Caco-2 (cell line): Measurements from ENCODE around the gene NDUFB10. TPM values are rescaled to one million over a fixed set of nuclear protein-coding genes. Genes with fewer than 3 reads are reported as not detected.

Source experiments
- BruUV-seq: library from RNA; stranded (reverse); fragments of 400-500 nt; replicated peaks from 2 replicates; lab custom pipeline; 2021; lab: Mats Ljungman, UMichigan
- CTCF ChIA-PET: fragments of 300-600 bp; sonication (Branson Sonifier 250); formaldehyde crosslinking; loops from one replicate; lab custom pipeline; 2022; ENCODE audit warnings: antibody characterized with exemption; lab: Charles Lee
- POLR2A ChIA-PET: fragments of 300-600 bp; sonication (Branson Sonifier 250); formaldehyde crosslinking; loops from one replicate; lab custom pipeline; 2022; ENCODE audit warnings: antibody characterized with exemption; lab: Charles Lee
- DNase-seq, 2 experiments: peaks; one replicate each; pipeline versions ENCODE4 v3.0.0 to v3.0.0-alpha.2; 2020 to 2022
- H3K27me3 ChIP-seq: replicated peaks from 2 replicates; pipeline ENCODE4 v1.6.0; 2011; ENCODE audit warnings: low read length; ENCODE audit not compliant: control insufficient read depth, insufficient read depth
- H3K36me3 ChIP-seq: 2 replicates; pipeline ENCODE4 v1.5.1; 2011; ENCODE audit warnings: low read length; ENCODE audit not compliant: control insufficient read depth, insufficient read depth
- H3K4me1 ChIP-seq: fragments of 250-450 bp; sonication (Bioruptor Pico); 2 replicates; pipeline ENCODE4 v1.5.1; 2020; ENCODE audit warnings: mild to moderate bottlenecking
- H3K4me3 ChIP-seq: 2 replicates; pipeline ENCODE4 v1.5.1; 2011; ENCODE audit warnings: low read depth, mild to moderate bottlenecking, control low read depth, low read length
- H3K9me3 ChIP-seq: fragments of 250-450 bp; sonication (Bioruptor Pico); 2 replicates; pipeline ENCODE4 v1.5.1; 2020; ENCODE audit warnings: mild to moderate bottlenecking, moderate library complexity
- H3K27ac Mint-ChIP-seq: one replicate; pipeline ENCODE4 v1.8.0; 2022; ENCODE audit warnings: mixed read lengths; ENCODE audit not compliant: unreplicated experiment
- H3K27me3 Mint-ChIP-seq: one replicate; pipeline ENCODE4 v1.8.0; 2022; ENCODE audit warnings: mixed read lengths; ENCODE audit not compliant: insufficient read depth, unreplicated experiment
- H3K36me3 Mint-ChIP-seq: one replicate; pipeline ENCODE4 v1.8.0; 2022; ENCODE audit warnings: mild to moderate bottlenecking, mixed read lengths; ENCODE audit not compliant: insufficient read depth, unreplicated experiment
- H3K4me1 Mint-ChIP-seq: one replicate; pipeline ENCODE4 v1.8.0; 2022; ENCODE audit warnings: low read depth, mixed read lengths; ENCODE audit not compliant: unreplicated experiment
- H3K4me3 Mint-ChIP-seq: one replicate; pipeline ENCODE4 v1.8.0; 2022; ENCODE audit warnings: mild to moderate bottlenecking, moderate library complexity, mixed read lengths; ENCODE audit not compliant: unreplicated experiment
- H3K9me3 Mint-ChIP-seq: one replicate; pipeline ENCODE4 v1.8.0; 2022; ENCODE audit warnings: mixed read lengths; ENCODE audit not compliant: unreplicated experiment
- intact Hi-C: fragments of 100-400 bp; cut with micrococcal nuclease; formaldehyde crosslinking; loops from one replicate; pipeline ENCODE4 v1.10.0; 2022; ENCODE audit not compliant: unreplicated experiment
- total RNA-seq: library from RNA; stranded (reverse); gene quantifications from 2 replicates; pipeline ENCODE4 v1.2.3, GENCODE V29; 2022
- TF ChIP-seq, protein P1 (sequence below), 2 experiments: fragments of 200-600 bp in 1 of 2; IDR thresholded peaks; 1 replicate in 1 of 2; 2 replicates in 1 of 2; pipeline versions ENCODE4 v1.5.1 to v1.8.0; 2011 to 2022; ENCODE audit warnings: antibody characterized with exemption in 1 of 2, control low read depth in 1 of 2, inconsistent platforms in 1 of 2, low read depth in 1 of 2, low read length in 1 of 2, mild to moderate bottlenecking in 1 of 2, moderate library complexity in 1 of 2; ENCODE audit not compliant: insufficient read depth in 1 of 2, severe bottlenecking in 1 of 2, unreplicated experiment in 1 of 2

Gene NDUFB10
- total RNA-seq, 1 experiment from 2014 or later, result 128 TPM

DNA sequence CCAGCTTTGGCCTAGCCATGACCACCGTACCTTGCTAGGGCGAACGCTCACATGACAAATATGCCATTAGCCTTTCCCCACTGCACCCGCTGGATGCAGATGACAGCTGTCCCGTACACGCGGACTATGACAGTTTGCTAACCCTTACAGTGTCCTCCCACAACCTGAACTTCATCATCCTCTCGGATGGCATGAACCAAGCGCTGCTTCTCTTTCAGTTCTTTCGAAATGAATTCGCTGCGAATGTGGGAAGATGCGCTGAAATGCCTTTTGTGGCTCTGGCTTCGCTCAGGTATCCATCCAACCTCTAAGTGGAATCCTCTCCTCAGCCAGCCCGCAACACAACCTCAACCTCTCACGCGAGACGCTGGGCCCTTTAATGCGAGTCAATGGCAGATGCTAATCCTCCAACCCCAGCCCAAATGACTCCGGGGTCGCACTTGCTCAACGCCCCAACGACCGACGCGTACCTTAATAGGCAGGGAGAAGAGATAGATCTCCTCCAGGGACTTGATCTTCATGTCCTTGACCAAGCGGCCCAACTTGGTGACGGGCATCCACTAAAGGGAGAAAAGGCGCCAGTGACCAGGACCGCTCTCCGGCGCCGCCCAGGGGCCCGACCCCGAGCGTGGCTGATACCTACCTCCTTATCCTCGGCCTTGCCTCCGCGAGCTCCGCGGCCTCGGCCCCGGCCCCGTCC is 4.6 kb downstream of the NDUFB10 start:
- intact Hi-C loops, result no loop called here
- peaks cover 69% of the 10 kb centered on the region for H3K36me3 Mint-ChIP-seq
- peak overlapping the region; percentile 83 for H3K4me3 ChIP-seq
- peaks cover 8% of the 10 kb centered on the region for H3K36me3 ChIP-seq
- peak overlapping the region; percentile 96 for H3K27ac Mint-ChIP-seq
- TF ChIP-seq, protein P1, sequence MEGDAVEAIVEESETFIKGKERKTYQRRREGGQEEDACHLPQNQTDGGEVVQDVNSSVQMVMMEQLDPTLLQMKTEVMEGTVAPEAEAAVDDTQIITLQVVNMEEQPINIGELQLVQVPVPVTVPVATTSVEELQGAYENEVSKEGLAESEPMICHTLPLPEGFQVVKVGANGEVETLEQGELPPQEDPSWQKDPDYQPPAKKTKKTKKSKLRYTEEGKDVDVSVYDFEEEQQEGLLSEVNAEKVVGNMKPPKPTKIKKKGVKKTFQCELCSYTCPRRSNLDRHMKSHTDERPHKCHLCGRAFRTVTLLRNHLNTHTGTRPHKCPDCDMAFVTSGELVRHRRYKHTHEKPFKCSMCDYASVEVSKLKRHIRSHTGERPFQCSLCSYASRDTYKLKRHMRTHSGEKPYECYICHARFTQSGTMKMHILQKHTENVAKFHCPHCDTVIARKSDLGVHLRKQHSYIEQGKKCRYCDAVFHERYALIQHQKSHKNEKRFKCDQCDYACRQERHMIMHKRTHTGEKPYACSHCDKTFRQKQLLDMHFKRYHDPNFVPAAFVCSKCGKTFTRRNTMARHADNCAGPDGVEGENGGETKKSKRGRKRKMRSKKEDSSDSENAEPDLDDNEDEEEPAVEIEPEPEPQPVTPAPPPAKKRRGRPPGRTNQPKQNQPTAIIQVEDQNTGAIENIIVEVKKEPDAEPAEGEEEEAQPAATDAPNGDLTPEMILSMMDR (IDR thresholded peaks at IDR 0.05; ENCODE audit: insufficient read depth in 1 of 2, low read depth in 1 of 2, low read length in 1 of 2, severe bottlenecking in 1 of 2, unreplicated experiment in 1 of 2), result no peak
- H3K9me3 ChIP-seq, result no peaks in the 10 kb centered on the region
- peaks cover 17% of the 10 kb centered on the region for H3K4me1 ChIP-seq
- POLR2A ChIA-PET, result interaction anchor here (0.6 to 1.9 kb wide), 26 partner anchors 18 to 1478 kb away, joined by 3 to 36 read pairs (median 6); partner anchors contain the start of genes ECI1, FAHD1, GFER and HAGH
- DNase-seq, result peak in 1 of 2 experiments; percentile 54
- H3K27me3 Mint-ChIP-seq, result no peaks in the 10 kb centered on the region
- H3K4me1 Mint-ChIP-seq, result peaks cover 22% of the 10 kb centered on the region
- CTCF ChIA-PET, result interaction anchor here (0.6 to 0.7 kb wide), 4 partner anchors 16 to 1151 kb away, joined by 3 to 8 read pairs (median 6); no protein-coding TSS in a partner anchor
- no peaks in the 10 kb centered on the region for H3K27me3 ChIP-seq
- peak overlapping the region; percentile 76 for H3K4me3 Mint-ChIP-seq
- no TSS peak for BruUV-seq
- H3K9me3 Mint-ChIP-seq, result no peaks in the 10 kb centered on the region

DNA sequence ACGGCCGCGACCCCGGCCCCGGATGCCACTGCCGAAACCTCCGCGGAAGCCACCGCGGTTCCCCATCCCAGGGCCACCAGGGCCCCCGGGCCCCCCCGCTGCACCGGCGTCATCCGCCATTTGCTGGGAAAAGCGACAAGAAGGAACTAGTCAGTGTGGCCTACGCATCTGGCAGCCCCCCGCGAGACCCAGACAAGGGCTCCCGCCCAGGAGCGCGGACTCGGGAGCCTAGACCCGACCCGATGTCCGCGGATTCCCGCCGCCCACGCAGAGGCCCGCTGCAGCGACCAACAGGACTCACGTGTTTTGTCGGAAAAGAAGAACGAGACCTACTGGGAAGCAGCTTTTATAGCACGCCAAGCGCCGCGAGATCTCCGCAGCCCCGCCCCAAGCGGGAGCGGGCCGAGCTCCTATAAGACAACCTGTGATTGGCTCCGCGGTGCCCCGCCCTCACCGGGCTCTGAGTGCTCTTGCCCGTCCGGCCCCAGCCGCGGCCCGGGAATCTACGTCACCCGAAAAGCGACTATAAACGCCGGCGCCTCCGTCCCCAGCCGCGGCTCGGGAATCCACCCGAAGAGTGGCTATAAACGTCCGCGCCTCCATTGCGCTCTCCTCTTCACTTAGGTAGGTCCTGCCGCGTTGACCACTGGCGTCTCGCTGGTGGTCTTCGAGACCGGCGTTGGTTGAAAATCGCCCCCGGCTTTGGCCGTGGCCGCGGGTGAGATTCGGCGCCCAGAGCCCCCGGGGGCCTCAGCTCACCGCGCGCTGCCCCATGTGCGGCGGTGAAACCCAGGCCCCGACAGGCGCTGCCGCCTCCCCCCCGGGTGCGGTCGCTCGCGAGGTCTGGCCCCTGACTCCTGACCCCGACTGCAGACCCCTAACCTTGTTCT is 5.4 kb downstream of the NDUFB10 start, which contains the start of gene RPS2:
RPS2 (minus strand) TSS at position 321 of the 890 bp plus-strand sequence; CDS start at position 120, 201 bp downstream.
- Mint-ChIP-seq H3K4me1 (peaks cover 22% of the 10 kb centered on the region), H3K4me3 (peak within 1 kb of the TSS; percentile 76), H3K27ac (peak within 1 kb of the TSS; percentile 96), H3K36me3 (peaks cover 62% of the 10 kb centered on the region), H3K27me3 (no peaks in the 10 kb centered on the region), H3K9me3 (no peaks in the 10 kb centered on the region)
- no TSS peak for BruUV-seq
- Histone ChIP-seq H3K4me3 (peak within 1 kb of the TSS; percentile 83), H3K9me3 (no peaks in the 10 kb centered on the region), H3K27me3 (no peaks in the 10 kb centered on the region), H3K36me3 (peaks cover 8% of the 10 kb centered on the region), H3K4me1 (peaks cover 17% of the 10 kb centered on the region)
- POLR2A ChIA-PET, result interaction anchor here (0.6 to 1.9 kb wide), 28 partner anchors 18 to 1478 kb away, joined by 3 to 36 read pairs (median 5); partner anchors contain the start of genes ECI1, FAHD1, GFER and HAGH
- DNase-seq, result peak; percentile 97 to 98
- intact Hi-C loops, result no loop called here
- TF ChIP-seq, protein P1 (IDR thresholded peaks at IDR 0.05; ENCODE audit: insufficient read depth in 1 of 2, low read depth in 1 of 2, low read length in 1 of 2, severe bottlenecking in 1 of 2, unreplicated experiment in 1 of 2), result no peak
- CTCF ChIA-PET, result interaction anchor here (0.6 to 1.1 kb wide), 5 partner anchors 15 to 1152 kb away, joined by 3 to 8 read pairs (median 6); partner anchors contain the start of gene SYNGR3
